ENCODE data around the gene SGK2. TPM values are rescaled to one million over a fixed set of nuclear protein-coding genes. Genes with fewer than 3 reads are reported as not detected.
A peak's percentile ranks its signal among the peaks of the same experiment; 100 is the strongest.

The SGK2 gene
- total and polyA plus RNA-seq, 2 of the 13 experiments (the other 11 are each of a cell fraction or from before 2014, with no cell fraction given): 6.2 to 29.4 TPM

- no peak for TF ChIP-seq GPBP1L1 (CRISPR knock-in tag; IDR thresholded peaks at IDR 0.05)
- no peak for TF ChIP-seq ZNF703 (CRISPR knock-in tag; IDR thresholded peaks at IDR 0.05; ENCODE audit: borderline replicate concordance)
- peak; percentile 54; the same call in 1 of the 2 replicates for TF ChIP-seq RXRB (CRISPR knock-in tag; IDR thresholded peaks at IDR 0.05; ENCODE audit: borderline replicate concordance)
- TF ChIP-seq, protein P1, sequence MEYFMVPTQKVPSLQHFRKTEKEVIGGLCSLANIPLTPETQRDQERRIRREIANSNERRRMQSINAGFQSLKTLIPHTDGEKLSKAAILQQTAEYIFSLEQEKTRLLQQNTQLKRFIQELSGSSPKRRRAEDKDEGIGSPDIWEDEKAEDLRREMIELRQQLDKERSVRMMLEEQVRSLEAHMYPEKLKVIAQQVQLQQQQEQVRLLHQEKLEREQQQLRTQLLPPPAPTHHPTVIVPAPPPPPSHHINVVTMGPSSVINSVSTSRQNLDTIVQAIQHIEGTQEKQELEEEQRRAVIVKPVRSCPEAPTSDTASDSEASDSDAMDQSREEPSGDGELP (IDR thresholded peaks at IDR 0.05; ENCODE audit: borderline replicate concordance, low read depth): peak; percentile 95
- TF ChIP-seq ATF4 (CRISPR knock-in tag; IDR thresholded peaks at IDR 0.05): peak in 1 of 2 experiments; percentile 75; a peak in 1 of 4 replicates
- TF ChIP-seq FOSL2 (CRISPR knock-in tag; IDR thresholded peaks at IDR 0.05): peak; percentile 87
- no peak for TF ChIP-seq ZFP82 (CRISPR knock-in tag; IDR thresholded peaks at IDR 0.05; ENCODE audit: borderline replicate concordance)
- 0 out of 2 replicates have a peak, but pooled peaks have one; percentile 13 for TF ChIP-seq NR2F6 (IDR thresholded peaks at IDR 0.05)
- TF ChIP-seq NR2F6 (CRISPR knock-in tag; IDR thresholded peaks at IDR 0.05): 0 out of 2 replicates have a peak, but pooled peaks have one; percentile 14
- 0 out of 2 replicates have a peak, but pooled peaks have one; percentile 38 for TF ChIP-seq KAT8 (CRISPR knock-in tag; IDR thresholded peaks at IDR 0.05)
- peak in 1 of 2 experiments; percentile 8; a peak in 1 of 4 replicates for TF ChIP-seq MAFK (conservative IDR thresholded peaks at IDR 0.05 in 1 of 2, IDR thresholded peaks at IDR 0.05 in 1 of 2; ENCODE audit: low read length in 2 of 2)
- peak; percentile 92 for TF ChIP-seq ZBTB38 (CRISPR knock-in tag; IDR thresholded peaks at IDR 0.05)
- TF ChIP-seq CHD2 (IDR thresholded peaks at IDR 0.05; ENCODE audit: low read depth, low read length): no peak
- TF ChIP-seq NKX3-1 (CRISPR knock-in tag; IDR thresholded peaks at IDR 0.05): no peak
- TF ChIP-seq ZBTB1 (CRISPR knock-in tag; IDR thresholded peaks at IDR 0.05; ENCODE audit: borderline replicate concordance): no peak
- peak; percentile 45 for TF ChIP-seq SMAD3 (CRISPR knock-in tag; IDR thresholded peaks at IDR 0.05)
- TF ChIP-seq TARDBP (CRISPR knock-in tag; IDR thresholded peaks at IDR 0.05): peak; percentile 46
- peak in 1 of 2 experiments; percentile 44; a peak in 1 of 4 replicates for TF ChIP-seq KLF16 (CRISPR knock-in tag; IDR thresholded peaks at IDR 0.05)
- TF ChIP-seq STAG1 (CRISPR knock-in tag; IDR thresholded peaks at IDR 0.05): 0 out of 2 replicates have a peak, but pooled peaks have one; percentile 6
- TF ChIP-seq GFI1 (CRISPR knock-in tag; IDR thresholded peaks at IDR 0.05; ENCODE audit: borderline replicate concordance): no peak
- TF ChIP-seq, protein P2, sequence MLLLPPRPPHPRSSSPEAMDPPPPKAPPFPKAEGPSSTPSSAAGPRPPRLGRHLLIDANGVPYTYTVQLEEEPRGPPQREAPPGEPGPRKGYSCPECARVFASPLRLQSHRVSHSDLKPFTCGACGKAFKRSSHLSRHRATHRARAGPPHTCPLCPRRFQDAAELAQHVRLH (CRISPR knock-in tag; IDR thresholded peaks at IDR 0.05; ENCODE audit: borderline replicate concordance, low read depth): 0 out of 2 replicates have a peak, but pooled peaks have one; percentile 30
- peak; percentile 80 for TF ChIP-seq MED1 (CRISPR knock-in tag; IDR thresholded peaks at IDR 0.05)
- TF ChIP-seq ATF3 (CRISPR knock-in tag; IDR thresholded peaks at IDR 0.05): peak; percentile 50; the same call in 1 of the 2 replicates
- 0 out of 2 replicates have a peak, but pooled peaks have one; percentile 17 for TF ChIP-seq ZNF224 (CRISPR knock-in tag; IDR thresholded peaks at IDR 0.05)
- TF ChIP-seq EHMT2 (IDR thresholded peaks at IDR 0.05; ENCODE audit: borderline replicate concordance, low read depth, low read length): peak; percentile 51; the same call in 1 of the 2 replicates
- TF ChIP-seq MNT (IDR thresholded peaks at IDR 0.05): 0 out of 2 replicates have a peak, but pooled peaks have one; percentile 30
- peak; percentile 92 for TF ChIP-seq SAP130 (CRISPR knock-in tag; IDR thresholded peaks at IDR 0.05; ENCODE audit: low read depth)
These were observed 25.2 kb downstream of the SGK2 start (continued) for GRCh38 chr20:43583982-43584432.

Data from HepG2 (cell line).